Spleen (tissue), 7 donors: Measurements from ENCODE around the gene LCN2.

Experiments used
- POLR2A ChIP-seq, 3 donors: fragments of 450-650 bp; IDR thresholded peaks; one replicate each; pipeline ENCODE4 v1.5.1; 2017; ENCODE audit warnings: antibody characterized with exemption in 3 of 3, mild to moderate bottlenecking in 1 of 3
- TF ChIP-seq, protein P1 (sequence below), 11 experiments: fragments of 200-600 bp in 7 of 11; fragments of 450-650 bp in 4 of 11; sonication (generic) in 4 of 11; IDR thresholded peaks in 8 of 11; conservative IDR thresholded peaks in 3 of 11; 1 replicate in 7 of 11; 2 replicates in 4 of 11; pipeline versions ENCODE4 v1.4.0 to v1.8.0; 2016 to 2021; ENCODE audit warnings: antibody characterized with exemption in 11 of 11, inconsistent platforms in 4 of 11, mild to moderate bottlenecking in 1 of 11
- donor health status: DM: no; HTN: no; CAD: no; lungs with moderate emphysema.
- donor health status: DM: no; HTN: no; CAD: no.
- donor health status: DM: no; HTN: no; CAD: no.

DNA sequence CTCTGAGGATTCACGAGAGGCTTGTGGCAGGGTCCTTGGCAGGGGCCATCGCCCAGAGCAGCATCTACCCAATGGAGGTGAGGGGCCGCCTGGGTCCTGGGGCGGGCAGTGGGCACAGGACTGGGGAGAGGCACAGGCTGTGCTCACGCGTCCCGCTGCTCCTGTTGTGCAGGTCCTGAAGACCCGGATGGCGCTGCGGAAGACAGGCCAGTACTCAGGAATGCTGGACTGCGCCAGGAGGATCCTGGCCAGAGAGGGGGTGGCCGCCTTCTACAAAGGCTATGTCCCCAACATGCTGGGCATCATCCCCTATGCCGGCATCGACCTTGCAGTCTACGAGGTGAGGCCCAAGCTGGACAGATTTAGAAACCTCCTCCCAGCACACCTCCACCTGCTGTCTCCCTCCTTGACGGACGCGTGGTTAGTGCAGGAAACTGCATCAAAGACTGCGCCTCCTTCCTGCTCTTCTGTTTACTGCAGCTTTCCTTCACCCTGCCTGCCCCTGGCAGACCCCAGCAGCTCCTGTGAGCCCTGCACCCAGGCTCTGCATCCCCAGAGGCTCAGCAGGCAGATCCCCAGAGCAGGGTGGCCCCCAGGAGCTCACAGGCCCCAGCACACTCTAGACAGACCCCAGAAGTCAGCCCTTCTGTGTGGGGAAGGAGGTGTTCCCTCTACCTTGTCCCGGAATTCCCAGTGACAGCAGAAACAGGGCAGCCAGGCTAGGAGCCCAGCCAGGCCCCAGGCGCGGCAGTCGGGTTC lies 42.9 kb upstream of the LCN2 start:
- TF ChIP-seq, protein P1, sequence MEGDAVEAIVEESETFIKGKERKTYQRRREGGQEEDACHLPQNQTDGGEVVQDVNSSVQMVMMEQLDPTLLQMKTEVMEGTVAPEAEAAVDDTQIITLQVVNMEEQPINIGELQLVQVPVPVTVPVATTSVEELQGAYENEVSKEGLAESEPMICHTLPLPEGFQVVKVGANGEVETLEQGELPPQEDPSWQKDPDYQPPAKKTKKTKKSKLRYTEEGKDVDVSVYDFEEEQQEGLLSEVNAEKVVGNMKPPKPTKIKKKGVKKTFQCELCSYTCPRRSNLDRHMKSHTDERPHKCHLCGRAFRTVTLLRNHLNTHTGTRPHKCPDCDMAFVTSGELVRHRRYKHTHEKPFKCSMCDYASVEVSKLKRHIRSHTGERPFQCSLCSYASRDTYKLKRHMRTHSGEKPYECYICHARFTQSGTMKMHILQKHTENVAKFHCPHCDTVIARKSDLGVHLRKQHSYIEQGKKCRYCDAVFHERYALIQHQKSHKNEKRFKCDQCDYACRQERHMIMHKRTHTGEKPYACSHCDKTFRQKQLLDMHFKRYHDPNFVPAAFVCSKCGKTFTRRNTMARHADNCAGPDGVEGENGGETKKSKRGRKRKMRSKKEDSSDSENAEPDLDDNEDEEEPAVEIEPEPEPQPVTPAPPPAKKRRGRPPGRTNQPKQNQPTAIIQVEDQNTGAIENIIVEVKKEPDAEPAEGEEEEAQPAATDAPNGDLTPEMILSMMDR (IDR thresholded peaks at IDR 0.05 in 8 of 11, conservative IDR thresholded peaks at IDR 0.05 in 3 of 11): no peak
- no peak for TF ChIP-seq POLR2A (IDR thresholded peaks at IDR 0.05)
